ENCODE data around the gene PLVAP. TPM values are rescaled to one million over a fixed set of nuclear protein-coding genes. Genes with fewer than 3 reads are reported as not detected.

The PLVAP gene
- total RNA-seq, 2 experiments from 2014 or later, result not detected

- Mint-ChIP-seq H3K4me3 (no peak overlapping the region), H3K27ac (no peak overlapping the region), H3K4me1 (ENCODE audit: low read depth) (peaks cover 10% of the 10 kb centered on the region), H3K9me3 (no peaks in the 10 kb centered on the region), H3K27me3 (no peaks in the 10 kb centered on the region), H3K36me3 (ENCODE audit: low read depth) (peaks cover 5% of the 10 kb centered on the region)
- DNase-seq (no peak), ATAC-seq (no peak)
- TF ChIP-seq CTCF (IDR thresholded peaks at IDR 0.05), result no peak
- CTCF ChIA-PET, result interaction anchor here (1.6 kb wide), 1 partner anchor 18 kb away, joined by 6 read pairs; no protein-coding TSS in a partner anchor
- POLR2A ChIA-PET, result interaction anchor here (1.3 to 1.6 kb wide), 3 partner anchors 16 to 38 kb away, joined by 3 to 4 read pairs (median 4); partner anchors contain the start of gene DDA1
- intact Hi-C loops (cut with micrococcal nuclease), result no loop called here
These were observed 51.1 kb downstream of the PLVAP start for GRCh38 chr19:17325881-17326594.

DNA sequence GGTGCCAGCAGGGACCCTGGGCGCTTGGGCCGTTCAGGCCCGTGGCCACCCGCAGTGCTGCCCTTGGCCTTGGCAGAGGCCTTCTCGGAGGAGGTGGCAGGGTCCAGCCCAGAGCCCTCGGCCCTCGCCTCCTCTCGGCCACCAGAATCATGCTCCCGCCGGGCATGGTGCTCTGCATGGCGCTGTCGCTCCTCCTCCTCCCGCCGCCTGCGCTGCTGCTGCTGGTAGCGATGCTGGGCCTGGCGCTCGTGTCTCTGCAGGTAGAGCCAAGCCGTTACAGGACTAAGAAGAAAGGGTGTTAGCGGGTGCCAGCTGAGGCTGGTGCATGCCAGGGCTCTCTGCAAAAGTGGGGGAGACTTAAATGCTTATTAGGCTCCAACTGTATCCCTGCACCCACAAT is 52.0 kb downstream of the PLVAP start:
- H3K4me3 Mint-ChIP-seq, result no peak overlapping the region
- H3K9me3 Mint-ChIP-seq, result no peaks in the 10 kb centered on the region
- H3K4me1 Mint-ChIP-seq (ENCODE audit: low read depth), result peaks cover 10% of the 10 kb centered on the region
- no peak for DNase-seq
- ChIA-PET CTCF (no interaction called here), POLR2A (interaction anchor here (0.6 to 1.8 kb wide), 5 partner anchors 8 to 45 kb away, joined by 3 to 9 read pairs (median 3); partner anchors contain the start of genes ANO8 and DDA1)
- ATAC-seq, result no peak
- no peak for TF ChIP-seq CTCF (IDR thresholded peaks at IDR 0.05)
- no peak overlapping the region for H3K27ac Mint-ChIP-seq
- intact Hi-C loops (cut with micrococcal nuclease), result no loop called here
- H3K36me3 Mint-ChIP-seq (ENCODE audit: low read depth), result peaks cover 6% of the 10 kb centered on the region
- H3K27me3 Mint-ChIP-seq, result no peaks in the 10 kb centered on the region

DNA sequence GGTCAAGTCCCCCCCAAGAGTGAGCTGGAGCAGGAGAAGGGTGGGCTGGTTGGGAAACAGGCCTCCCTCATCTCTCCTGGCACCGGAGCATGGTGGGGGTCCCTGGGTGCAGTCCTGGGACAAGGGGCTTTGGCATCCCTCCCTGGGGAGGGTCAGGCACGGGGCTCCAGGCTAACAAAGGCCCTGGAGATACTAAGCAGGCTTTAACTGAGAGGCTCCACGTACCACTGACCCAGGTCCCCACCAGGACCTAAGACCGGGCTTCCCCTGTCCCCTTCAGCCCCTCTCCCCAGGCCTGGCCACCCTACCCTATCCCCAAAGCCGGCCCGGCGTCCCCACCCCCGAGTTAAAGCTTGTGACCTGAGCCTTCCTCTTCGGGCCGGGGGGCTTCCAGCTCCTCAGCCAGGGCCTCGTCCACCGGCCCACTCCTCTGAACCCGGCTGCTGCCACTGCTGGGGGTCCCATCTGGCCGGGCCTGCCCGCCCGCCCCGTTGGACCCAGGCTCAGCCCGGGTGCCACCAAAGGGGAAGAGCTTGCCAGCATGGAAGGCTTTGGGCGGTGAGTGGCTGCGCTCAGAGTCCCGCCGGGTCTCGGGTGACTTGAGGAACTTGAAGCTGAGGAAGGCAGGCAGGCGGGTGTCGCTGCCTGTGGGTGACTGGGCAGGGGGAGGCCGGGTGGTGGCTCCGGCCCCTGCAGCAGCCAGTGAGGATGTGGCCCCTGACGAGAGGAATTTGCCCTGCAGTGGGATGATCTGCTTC is 52.6 kb downstream of the PLVAP start:
- CTCF ChIA-PET, result interaction anchor here (1.0 kb wide), 1 partner anchor 19 kb away, joined by 3 read pairs; no protein-coding TSS in a partner anchor

GRCh38 chr19:17323964-17324332 is 53.2 kb downstream of the PLVAP start:
- peak; percentile 57 for DNase-seq
- H3K4me1 Mint-ChIP-seq (ENCODE audit: low read depth), result peaks cover 5% of the 10 kb centered on the region
- intact Hi-C loops (cut with micrococcal nuclease), result no loop called here
- peak; percentile 14 for TF ChIP-seq CTCF (IDR thresholded peaks at IDR 0.05)
- peaks cover 14% of the 10 kb centered on the region for H3K36me3 Mint-ChIP-seq (ENCODE audit: low read depth)
- no peak overlapping the region for H3K27ac Mint-ChIP-seq
- no peaks in the 10 kb centered on the region for H3K27me3 Mint-ChIP-seq
- no peaks in the 10 kb centered on the region for H3K9me3 Mint-ChIP-seq
- CTCF ChIA-PET, result interaction anchor here (1.0 kb wide), 1 partner anchor 19 kb away, joined by 3 read pairs; no protein-coding TSS in a partner anchor
- ATAC-seq, result peak; percentile 35
- POLR2A ChIA-PET, result interaction anchor here (1.2 to 1.8 kb wide), 3 partner anchors 10 to 44 kb away, joined by 3 to 9 read pairs (median 4); partner anchors contain the start of genes ANO8 and DDA1
- no peak overlapping the region for H3K4me3 Mint-ChIP-seq

More for the DNA sequence above, 52.6 kb downstream of the PLVAP start:
- POLR2A ChIA-PET, result interaction anchor here (0.6 to 1.8 kb wide), 6 partner anchors 9 to 45 kb away, joined by 3 to 9 read pairs (median 4); partner anchors contain the start of genes ANO8 and DDA1
- TF ChIP-seq CTCF (IDR thresholded peaks at IDR 0.05), result no peak
- Mint-ChIP-seq H3K27ac (no peak overlapping the region), H3K27me3 (no peaks in the 10 kb centered on the region), H3K9me3 (no peaks in the 10 kb centered on the region), H3K36me3 (ENCODE audit: low read depth) (peaks cover 12% of the 10 kb centered on the region), H3K4me1 (ENCODE audit: low read depth) (peaks cover 5% of the 10 kb centered on the region), H3K4me3 (no peak overlapping the region)
- DNase-seq (no peak), ATAC-seq (no peak)
- intact Hi-C loops (cut with micrococcal nuclease), result no loop called here
